MM.1S (cell line): Measurements from ENCODE around the gene FRAS1.

ENCODE experiments used
- DNase-seq: peaks from one replicate; pipeline ENCODE4 v3.0.0-alpha.2; 2015
- H2AFZ ChIP-seq: fragments of 300-600 bp; sonication (generic); 2 replicates; pipeline ENCODE4 v1.6.0; 2016; ENCODE audit warnings: antibody characterized with exemption, low read length
- H3F3A ChIP-seq: fragments of 300-600 bp; sonication (generic); 2 replicates; pipeline ENCODE4 v1.6.1; 2016; ENCODE audit warnings: mild to moderate bottlenecking, antibody characterized with exemption, low read length, moderate library complexity, mixed read lengths; ENCODE audit not compliant: insufficient read depth
- H3K27ac ChIP-seq: fragments of 300-600 bp; sonication (generic); 2 replicates; pipeline ENCODE4 v1.5.1; 2016; ENCODE audit warnings: mild to moderate bottlenecking, low read length
- H3K27me3 ChIP-seq: fragments of 300-600 bp; sonication (generic); replicated peaks from 2 replicates; pipeline ENCODE4 v1.6.0; 2016; ENCODE audit warnings: low read length; ENCODE audit not compliant: insufficient read depth
- H3K36me3 ChIP-seq: fragments of 300-600 bp; sonication (generic); replicated peaks from 2 replicates; pipeline ENCODE4 v1.6.1; 2016; ENCODE audit warnings: mild to moderate bottlenecking, low read length, mixed read lengths; ENCODE audit not compliant: insufficient read depth
- H3K4me1 ChIP-seq: fragments of 300-600 bp; sonication (generic); 2 replicates; pipeline ENCODE4 v1.6.1; 2016; ENCODE audit warnings: low read length, mixed read lengths
- H3K4me2 ChIP-seq: fragments of 300-600 bp; sonication (generic); 2 replicates; pipeline ENCODE4 v1.6.0; 2016; ENCODE audit warnings: low read depth, low read length
- H3K4me3 ChIP-seq: fragments of 300-600 bp; sonication (generic); 2 replicates; pipeline ENCODE4 v1.5.1; 2016; ENCODE audit warnings: low read length, mixed read lengths
- H3K79me2 ChIP-seq: fragments of 300-600 bp; sonication (generic); 2 replicates; pipeline ENCODE4 v1.6.1; 2016; ENCODE audit warnings: mixed run types, low read length, mixed read lengths
- H3K9ac ChIP-seq: fragments of 300-600 bp; sonication (generic); 2 replicates; pipeline ENCODE4 v1.6.1; 2016; ENCODE audit warnings: low read length, mixed read lengths
- H3K9me2 ChIP-seq: fragments of 300-600 bp; sonication (generic); replicated peaks from 2 replicates; pipeline ENCODE4 v1.6.1; 2016; ENCODE audit warnings: mild to moderate bottlenecking, low read length, mixed read lengths; ENCODE audit not compliant: insufficient read depth
- H3K9me3 ChIP-seq: fragments of 300-600 bp; sonication (generic); replicated peaks from 2 replicates; pipeline ENCODE4 v1.6.1; 2016; ENCODE audit warnings: mild to moderate bottlenecking, low read length, mixed read lengths; ENCODE audit not compliant: insufficient read depth
- H4K20me1 ChIP-seq: fragments of 300-600 bp; sonication (generic); 2 replicates; pipeline ENCODE4 v1.6.1; 2016; ENCODE audit warnings: mild to moderate bottlenecking, low read length, moderate library complexity, mixed read lengths; ENCODE audit not compliant: insufficient read depth
- CTCF ChIP-seq: fragments of 300-600 bp; sonication (generic); IDR thresholded peaks from 2 replicates; pipeline ENCODE4 v1.5.1; 2016; ENCODE audit warnings: antibody characterized with exemption, low read length, mixed read lengths
- EZH2 ChIP-seq: fragments of 300-600 bp; sonication (generic); optimal IDR thresholded peaks from 2 replicates; pipeline ENCODE3; 2017; ENCODE audit warnings: low read depth, mild to moderate bottlenecking, antibody characterized with exemption, low read length, mixed read lengths
- EZH2phosphoT487 ChIP-seq: fragments of 300-600 bp; sonication (generic); IDR thresholded peaks from 2 replicates; pipeline ENCODE4 v1.6.1; 2018; ENCODE audit warnings: antibody characterized with exemption, low read length

Gene FRAS1

GRCh38 chr4:78292341-78292740, 235.2 kb downstream of the FRAS1 start:
- H3K9me2 ChIP-seq: 0 out of 2 replicates have a peak, but pooled peaks cover 2% of the 10 kb centered on the region
- H3K36me3 ChIP-seq: no peaks in the 10 kb centered on the region
- H4K20me1 ChIP-seq: no peaks in the 10 kb centered on the region
- H3K4me3 ChIP-seq: no peak overlapping the region
- peaks cover 7% of the 10 kb centered on the region; the same call in 1 of the 2 replicates for H3K4me1 ChIP-seq
- no peaks in the 10 kb centered on the region for H3F3A ChIP-seq
- no peak overlapping the region for H3K9ac ChIP-seq
- H3K27ac ChIP-seq: no peak overlapping the region
- H3K9me3 ChIP-seq: no peaks in the 10 kb centered on the region
- no peak overlapping the region for H3K4me2 ChIP-seq
- no peak for DNase-seq
- TF ChIP-seq EZH2: no peak
- TF ChIP-seq EZH2phosphoT487: no peak
- TF ChIP-seq CTCF: no peak
- no peaks in the 10 kb centered on the region for H3K79me2 ChIP-seq
- no peak overlapping the region for H2AFZ ChIP-seq
- no peaks in the 10 kb centered on the region for H3K27me3 ChIP-seq

GRCh38 chr4:78292856-78293255, 235.7 kb downstream of the FRAS1 start:
- Histone ChIP-seq H3K4me3 (no peak overlapping the region), H3K4me2 (no peak overlapping the region)

GRCh38 chr4:78293348-78293747, 236.2 kb downstream of the FRAS1 start:
- no peak overlapping the region for H3K4me3 ChIP-seq
- H3K36me3 ChIP-seq: no peaks in the 10 kb centered on the region
- no peaks in the 10 kb centered on the region for H3K79me2 ChIP-seq
- H3K4me1 ChIP-seq: peaks cover 7% of the 10 kb centered on the region; the same call in 1 of the 2 replicates
- H3F3A ChIP-seq: no peaks in the 10 kb centered on the region
- no peak overlapping the region for H3K27ac ChIP-seq
- H2AFZ ChIP-seq: no peak overlapping the region
- H3K9me3 ChIP-seq: no peaks in the 10 kb centered on the region
- H3K9ac ChIP-seq: no peak overlapping the region
- TF ChIP-seq CTCF (no peak), EZH2phosphoT487 (no peak), EZH2 (no peak)
- H3K9me2 ChIP-seq: 0 out of 2 replicates have a peak, but pooled peaks cover 2% of the 10 kb centered on the region
- no peaks in the 10 kb centered on the region for H3K27me3 ChIP-seq
- no peak overlapping the region for H3K4me2 ChIP-seq
- DNase-seq: no peak
- no peaks in the 10 kb centered on the region for H4K20me1 ChIP-seq

More at GRCh38 chr4:78292856-78293255, 235.7 kb downstream of the FRAS1 start:
- DNase-seq: no peak
- Histone ChIP-seq H3K79me2 (no peaks in the 10 kb centered on the region), H3K27me3 (no peaks in the 10 kb centered on the region), H2AFZ (no peak overlapping the region), H3K36me3 (no peaks in the 10 kb centered on the region), H3K9me3 (no peaks in the 10 kb centered on the region), H3K9me2 (0 out of 2 replicates have a peak, but pooled peaks cover 2% of the 10 kb centered on the region), H3F3A (no peaks in the 10 kb centered on the region), H4K20me1 (no peaks in the 10 kb centered on the region), H3K4me1 (peaks cover 7% of the 10 kb centered on the region; the same call in 1 of the 2 replicates), H3K9ac (no peak overlapping the region), H3K27ac (no peak overlapping the region)
- no peak for TF ChIP-seq EZH2phosphoT487
- no peak for TF ChIP-seq CTCF
- TF ChIP-seq EZH2: no peak
